ENCODE measurements around the gene BRPF1. TPM values are rescaled to one million over a fixed set of nuclear protein-coding genes. Genes with fewer than 3 reads are reported as not detected.

Gene BRPF1
- total and polyA plus RNA-seq, 4 donors: 10.4 to 18.9 (median 15.9) TPM

DNA sequence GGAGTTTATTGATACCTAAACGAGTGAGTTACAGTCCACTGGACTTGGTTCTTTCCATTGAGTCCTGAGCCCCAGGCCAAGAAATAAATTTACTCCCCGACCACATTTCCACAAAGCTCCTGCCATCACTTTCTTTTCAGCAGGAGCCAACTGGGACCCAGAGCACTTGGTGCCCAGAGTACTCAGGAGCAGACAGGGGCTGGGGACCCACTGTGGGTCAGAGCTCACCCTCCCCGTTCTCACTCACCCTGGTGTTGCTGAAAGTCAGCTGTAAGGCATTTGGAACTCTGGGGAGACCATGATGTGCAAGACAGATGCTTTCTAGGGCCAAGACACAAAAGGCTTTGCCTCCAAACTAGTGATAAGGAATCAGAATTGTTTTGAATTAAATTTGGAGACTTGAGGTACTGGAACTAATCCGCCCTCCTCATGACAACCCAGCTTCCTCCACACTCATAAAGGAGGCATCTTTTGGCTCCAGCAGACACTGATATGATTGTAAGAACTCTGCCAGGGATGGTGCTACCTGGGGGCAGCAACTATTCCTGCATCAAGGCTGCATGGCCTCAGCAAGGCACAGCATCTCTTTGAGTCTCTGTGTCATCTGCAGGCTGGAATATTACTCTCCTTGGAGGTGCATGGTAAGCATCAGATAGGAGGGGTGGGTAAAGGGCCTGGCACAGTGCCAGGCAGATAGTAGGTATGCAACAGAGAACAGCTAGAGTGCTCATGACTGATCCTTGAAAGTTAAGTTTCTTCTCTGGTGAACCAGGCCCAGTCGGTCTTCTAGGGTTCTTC is 45.6 kb downstream of the BRPF1 start:
- no peak for DNase-seq (ENCODE audit: low read depth in 4 of 6, low spot score in 6 of 6)
- H3K4me3 ChIP-seq (ENCODE audit: low read depth, low read length): no peak overlapping the region
- no peak overlapping the region for H3K27ac ChIP-seq (ENCODE audit: low read depth, low read length)
- peaks cover 6% of the 10 kb centered on the region for H3K4me1 ChIP-seq (ENCODE audit: control insufficient read depth, insufficient read depth, low read length)
- 77% methylated on average over 3 of the region's 5 CpGs for WGBS (ENCODE audit: insufficient coverage)
- H3K9me3 ChIP-seq (ENCODE audit: control insufficient read depth, insufficient read depth, low read length): no peaks in the 10 kb centered on the region
- peaks cover 31% of the 10 kb centered on the region for H3K36me3 ChIP-seq (ENCODE audit: control insufficient read depth, insufficient read depth, low read length)
- no peaks in the 10 kb centered on the region for H3K27me3 ChIP-seq (ENCODE audit: control insufficient read depth, insufficient read depth, low read length)

GRCh38 chr3:9777694-9778021 is 46.1 kb downstream of the BRPF1 start:
- H3K4me3 ChIP-seq (ENCODE audit: low read depth, low read length): no peak overlapping the region
- DNase-seq (ENCODE audit: low read depth in 4 of 6, low spot score in 6 of 6): no peak
- H3K9me3 ChIP-seq (ENCODE audit: control insufficient read depth, insufficient read depth, low read length): no peaks in the 10 kb centered on the region
- H3K27ac ChIP-seq (ENCODE audit: low read depth, low read length): no peak overlapping the region
- H3K27me3 ChIP-seq (ENCODE audit: control insufficient read depth, insufficient read depth, low read length): no peaks in the 10 kb centered on the region
- H3K4me1 ChIP-seq (ENCODE audit: control insufficient read depth, insufficient read depth, low read length): peaks cover 6% of the 10 kb centered on the region
- H3K36me3 ChIP-seq (ENCODE audit: control insufficient read depth, insufficient read depth, low read length): peaks cover 37% of the 10 kb centered on the region
- WGBS (ENCODE audit: insufficient coverage): no CpG with 5 or more reads among the region's 1 CpG

DNA sequence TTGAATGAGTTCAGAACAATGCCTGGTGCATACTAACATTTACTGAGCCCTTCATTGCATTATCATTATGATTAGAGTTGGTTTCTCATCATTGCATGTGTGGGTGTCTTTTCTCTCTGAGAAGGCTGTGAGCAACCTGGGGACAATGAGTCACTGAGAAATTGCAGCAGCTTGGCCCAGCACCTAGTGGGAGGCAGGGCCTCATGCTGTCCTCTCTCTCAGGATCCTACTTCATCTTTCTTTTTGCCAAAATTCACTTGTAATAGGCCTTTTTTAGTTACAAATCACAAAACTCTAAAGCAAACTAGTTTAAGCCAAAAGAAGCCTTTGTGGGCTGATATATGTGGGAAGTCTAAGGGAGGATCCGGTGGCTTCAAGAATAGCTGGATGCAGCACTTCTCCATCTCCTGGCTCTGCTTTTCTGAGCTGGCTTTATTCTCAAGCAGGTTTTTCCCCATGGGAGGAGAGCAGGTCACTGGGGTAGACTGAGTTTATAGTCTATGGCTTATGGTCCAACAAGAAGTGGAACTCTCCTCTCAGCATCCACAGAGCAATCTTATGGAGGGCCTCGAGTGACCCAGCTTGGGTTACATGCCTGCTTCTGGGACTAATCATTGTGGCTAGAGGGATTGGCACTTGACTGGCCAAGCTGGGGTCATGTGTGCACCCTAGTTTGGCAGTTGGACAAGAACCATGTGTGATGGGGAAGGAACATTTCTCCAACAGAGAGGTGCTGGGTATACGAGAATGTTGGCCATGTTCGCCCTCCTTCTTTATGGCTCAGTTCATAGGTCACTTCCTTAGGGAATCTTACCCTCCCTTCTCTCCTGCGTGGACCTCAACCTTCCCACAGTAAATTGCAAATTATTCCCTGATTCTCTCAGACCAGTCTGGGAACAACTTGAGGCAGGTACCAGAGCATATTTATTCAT is 46.9 kb downstream of the BRPF1 start:
- DNase-seq (ENCODE audit: low read depth in 4 of 6, low spot score in 6 of 6): no peak
- WGBS (ENCODE audit: insufficient coverage): 90% methylated on average over 4 of the region's 5 CpGs
- peaks cover 41% of the 10 kb centered on the region for H3K36me3 ChIP-seq (ENCODE audit: control insufficient read depth, insufficient read depth, low read length)

DNA sequence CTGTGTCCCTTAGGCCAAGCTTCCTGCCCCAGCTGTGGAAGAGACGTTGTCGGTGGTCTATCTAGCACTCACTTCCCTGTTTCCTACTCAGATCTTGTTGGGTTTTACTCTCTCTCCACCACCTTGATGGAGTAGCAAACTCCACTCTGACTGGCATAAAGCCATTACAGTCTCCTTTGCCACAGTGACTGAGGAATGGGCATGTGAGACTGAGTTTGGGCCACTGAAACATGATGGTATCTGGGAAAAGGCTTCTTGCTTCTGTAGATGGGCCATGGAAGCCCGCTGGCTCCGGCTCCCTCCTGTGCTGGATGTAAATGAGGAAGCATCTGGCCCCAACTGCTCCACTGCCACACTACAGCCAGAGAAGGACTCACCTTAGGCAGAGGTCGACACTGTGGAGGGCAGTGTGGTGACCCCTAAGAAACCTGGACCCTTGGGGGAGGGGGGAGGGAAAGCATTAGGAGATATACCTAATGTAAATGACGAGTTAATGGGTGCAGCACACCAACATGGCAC is 47.6 kb downstream of the BRPF1 start:
- peaks cover 48% of the 10 kb centered on the region for H3K36me3 ChIP-seq (ENCODE audit: control insufficient read depth, insufficient read depth, low read length)
- no peak overlapping the region for H3K4me3 ChIP-seq (ENCODE audit: low read depth, low read length)
- no peaks in the 10 kb centered on the region for H3K9me3 ChIP-seq (ENCODE audit: control insufficient read depth, insufficient read depth, low read length)
- no peak for DNase-seq (ENCODE audit: low read depth in 4 of 6, low spot score in 6 of 6)
- WGBS (ENCODE audit: insufficient coverage): 85% methylated on average over 3 of the region's 6 CpGs
- H3K27ac ChIP-seq (ENCODE audit: low read depth, low read length): no peak overlapping the region
- H3K27me3 ChIP-seq (ENCODE audit: control insufficient read depth, insufficient read depth, low read length): no peaks in the 10 kb centered on the region
- peaks cover 6% of the 10 kb centered on the region for H3K4me1 ChIP-seq (ENCODE audit: control insufficient read depth, insufficient read depth, low read length)

More for the DNA sequence above, 46.9 kb downstream of the BRPF1 start:
- Histone ChIP-seq H3K27ac (ENCODE audit: low read depth, low read length) (no peak overlapping the region), H3K4me3 (ENCODE audit: low read depth, low read length) (no peak overlapping the region), H3K27me3 (ENCODE audit: control insufficient read depth, insufficient read depth, low read length) (no peaks in the 10 kb centered on the region), H3K9me3 (ENCODE audit: control insufficient read depth, insufficient read depth, low read length) (no peaks in the 10 kb centered on the region), H3K4me1 (ENCODE audit: control insufficient read depth, insufficient read depth, low read length) (peaks cover 6% of the 10 kb centered on the region)

DNA sequence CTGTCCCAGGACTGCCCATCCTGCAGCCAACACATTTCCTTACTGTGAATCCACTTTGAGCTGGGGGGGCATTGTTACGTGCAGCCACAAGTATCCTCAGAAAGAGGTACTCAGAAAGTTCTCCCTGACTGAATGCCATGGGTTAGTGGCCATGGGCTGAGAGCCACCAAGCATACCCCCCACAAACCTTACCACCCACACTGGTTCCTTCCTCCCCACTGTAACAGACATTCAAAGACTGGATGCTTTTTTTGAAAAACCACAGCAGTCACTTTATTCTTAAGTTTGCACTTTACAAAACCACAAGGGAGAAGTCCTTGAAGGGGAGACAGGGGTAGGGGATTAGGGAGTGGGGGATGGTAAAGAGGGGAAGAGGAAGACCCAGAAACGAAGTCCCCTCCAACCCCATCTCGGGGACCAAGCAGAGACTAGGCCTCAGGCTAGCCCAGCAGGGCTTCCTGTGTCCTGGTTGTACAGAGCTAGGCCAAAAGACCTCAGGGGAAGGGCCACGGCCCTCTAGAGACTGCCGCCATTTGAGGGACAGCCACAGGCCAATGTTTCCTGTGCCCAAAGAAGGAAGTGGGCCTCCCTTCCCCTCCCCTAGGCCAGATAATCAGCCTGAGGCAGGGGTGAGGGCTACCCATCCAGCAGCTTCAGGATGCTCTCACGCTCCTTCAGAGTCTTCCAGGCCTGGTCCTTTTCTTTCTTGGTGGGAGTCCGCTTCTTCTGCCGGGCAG is 48.4 kb downstream of the BRPF1 start:
- no peak overlapping the region for H3K27ac ChIP-seq (ENCODE audit: low read depth, low read length)
- DNase-seq (ENCODE audit: low read depth in 4 of 6, low spot score in 6 of 6): no peak
- 84% methylated on average over 6 of the region's 8 CpGs for WGBS (ENCODE audit: insufficient coverage)

DNA sequence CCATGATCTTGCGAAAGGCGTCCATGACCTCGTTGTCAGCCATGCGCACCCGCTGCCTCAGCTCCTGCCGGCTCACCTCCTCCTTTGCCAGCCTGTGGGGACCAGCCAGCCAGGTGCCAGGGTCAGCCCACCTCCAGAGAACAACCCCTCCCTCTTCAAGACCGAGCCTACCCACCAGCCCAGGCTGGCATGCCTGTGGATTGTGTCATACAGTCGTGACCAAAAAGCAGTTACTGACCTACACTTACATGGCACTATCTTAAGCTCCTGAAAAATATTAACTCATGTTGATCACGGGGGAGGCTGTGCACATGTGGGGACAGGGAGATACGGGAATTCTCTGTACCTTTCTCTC is 48.9 kb downstream of the BRPF1 start:
- no peak overlapping the region for H3K4me3 ChIP-seq (ENCODE audit: low read depth, low read length)
- H3K27me3 ChIP-seq (ENCODE audit: control insufficient read depth, insufficient read depth, low read length): no peaks in the 10 kb centered on the region
- no peaks in the 10 kb centered on the region for H3K9me3 ChIP-seq (ENCODE audit: control insufficient read depth, insufficient read depth, low read length)
- DNase-seq (ENCODE audit: low read depth in 4 of 6, low spot score in 6 of 6): no peak
- WGBS (ENCODE audit: insufficient coverage): 92% methylated on average over 7 of the region's 10 CpGs
- peaks cover 6% of the 10 kb centered on the region for H3K4me1 ChIP-seq (ENCODE audit: control insufficient read depth, insufficient read depth, low read length)
- H3K27ac ChIP-seq (ENCODE audit: low read depth, low read length): no peak overlapping the region
- peaks cover 57% of the 10 kb centered on the region for H3K36me3 ChIP-seq (ENCODE audit: control insufficient read depth, insufficient read depth, low read length)

More for the DNA sequence above, 48.4 kb downstream of the BRPF1 start:
- Histone ChIP-seq H3K4me1 (ENCODE audit: control insufficient read depth, insufficient read depth, low read length) (peaks cover 6% of the 10 kb centered on the region), H3K27me3 (ENCODE audit: control insufficient read depth, insufficient read depth, low read length) (no peaks in the 10 kb centered on the region), H3K36me3 (ENCODE audit: control insufficient read depth, insufficient read depth, low read length) (peaks cover 53% of the 10 kb centered on the region), H3K9me3 (ENCODE audit: control insufficient read depth, insufficient read depth, low read length) (no peaks in the 10 kb centered on the region), H3K4me3 (ENCODE audit: low read depth, low read length) (no peak overlapping the region)

GRCh38 chr3:9780910-9781309 is 49.4 kb downstream of the BRPF1 start:
- no peak overlapping the region for H3K27ac ChIP-seq (ENCODE audit: low read depth, low read length)
- peaks cover 6% of the 10 kb centered on the region for H3K4me1 ChIP-seq (ENCODE audit: control insufficient read depth, insufficient read depth, low read length)
- H3K27me3 ChIP-seq (ENCODE audit: control insufficient read depth, insufficient read depth, low read length): no peaks in the 10 kb centered on the region
- no peak overlapping the region for H3K4me3 ChIP-seq (ENCODE audit: low read depth, low read length)
- DNase-seq (ENCODE audit: low read depth in 4 of 6, low spot score in 6 of 6): no peak
- 100% methylated on average over 1 of the region's 4 CpGs for WGBS (ENCODE audit: insufficient coverage)
- peaks cover 61% of the 10 kb centered on the region for H3K36me3 ChIP-seq (ENCODE audit: control insufficient read depth, insufficient read depth, low read length)
- H3K9me3 ChIP-seq (ENCODE audit: control insufficient read depth, insufficient read depth, low read length): no peaks in the 10 kb centered on the region

DNA sequence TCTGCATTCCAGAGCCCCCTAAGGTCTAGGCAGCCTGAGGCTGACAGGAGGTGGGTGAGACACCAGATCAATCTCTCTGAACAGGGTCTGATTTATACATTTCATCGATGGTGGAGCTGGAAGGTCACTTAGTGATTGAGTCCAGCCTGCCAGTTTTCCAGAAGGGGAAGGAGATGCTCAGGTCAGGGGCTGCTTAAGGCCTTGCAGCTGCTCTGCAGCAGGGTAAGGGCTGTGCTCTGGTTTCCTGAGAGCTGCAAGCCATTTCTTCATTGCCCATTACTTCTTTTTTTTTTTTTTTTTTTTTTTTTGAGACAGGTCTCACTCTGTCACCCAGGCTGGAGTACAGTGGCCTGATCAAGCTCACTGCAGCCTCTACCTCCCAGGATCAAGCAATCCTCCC is 50.0 kb downstream of the BRPF1 start:
- Histone ChIP-seq H3K4me1 (ENCODE audit: control insufficient read depth, insufficient read depth, low read length) (peaks cover 6% of the 10 kb centered on the region), H3K27ac (ENCODE audit: low read depth, low read length) (no peak overlapping the region), H3K4me3 (ENCODE audit: low read depth, low read length) (no peak overlapping the region), H3K27me3 (ENCODE audit: control insufficient read depth, insufficient read depth, low read length) (no peaks in the 10 kb centered on the region), H3K9me3 (ENCODE audit: control insufficient read depth, insufficient read depth, low read length) (no peaks in the 10 kb centered on the region), H3K36me3 (ENCODE audit: control insufficient read depth, insufficient read depth, low read length) (peaks cover 65% of the 10 kb centered on the region)
- 78% methylated on average over 1 of the region's 1 CpG for WGBS (ENCODE audit: insufficient coverage)
- no peak for DNase-seq (ENCODE audit: low read depth in 4 of 6, low spot score in 6 of 6)

- 84% methylated on average over 3 of the region's 3 CpGs for WGBS (ENCODE audit: insufficient coverage)
- Histone ChIP-seq H3K9me3 (ENCODE audit: control insufficient read depth, insufficient read depth, low read length) (no peaks in the 10 kb centered on the region), H3K27me3 (ENCODE audit: control insufficient read depth, insufficient read depth, low read length) (no peaks in the 10 kb centered on the region), H3K4me3 (ENCODE audit: low read depth, low read length) (no peak overlapping the region), H3K27ac (ENCODE audit: low read depth, low read length) (no peak overlapping the region), H3K4me1 (ENCODE audit: control insufficient read depth, insufficient read depth, low read length) (peaks cover 2% of the 10 kb centered on the region), H3K36me3 (ENCODE audit: control insufficient read depth, insufficient read depth, low read length) (peaks cover 69% of the 10 kb centered on the region)
- DNase-seq (ENCODE audit: low read depth in 4 of 6, low spot score in 6 of 6): no peak
Observed at GRCh38 chr3:9781978-9782603, 50.6 kb downstream of the BRPF1 start.

Data from spinal cord (tissue), 10 donors.